ENCODE measurements around the gene IL36B. TPM values are rescaled to one million over a fixed set of nuclear protein-coding genes. Genes with fewer than 3 reads are reported as not detected.
"Not testable (repeated sequence)": the region's sequence is repeated elsewhere in the genome, so short reads cannot be mapped to it uniquely, and the experiment has no call there.

Gene IL36B
- not detected for polyA plus RNA-seq (2013, experiment 1 of 4)
- polyA plus RNA-seq (2013, experiment 2 of 4) = not detected
- not detected for polyA plus RNA-seq (2013, experiment 3 of 4)
- not detected for polyA plus RNA-seq (2013, experiment 4 of 4)

DNA sequence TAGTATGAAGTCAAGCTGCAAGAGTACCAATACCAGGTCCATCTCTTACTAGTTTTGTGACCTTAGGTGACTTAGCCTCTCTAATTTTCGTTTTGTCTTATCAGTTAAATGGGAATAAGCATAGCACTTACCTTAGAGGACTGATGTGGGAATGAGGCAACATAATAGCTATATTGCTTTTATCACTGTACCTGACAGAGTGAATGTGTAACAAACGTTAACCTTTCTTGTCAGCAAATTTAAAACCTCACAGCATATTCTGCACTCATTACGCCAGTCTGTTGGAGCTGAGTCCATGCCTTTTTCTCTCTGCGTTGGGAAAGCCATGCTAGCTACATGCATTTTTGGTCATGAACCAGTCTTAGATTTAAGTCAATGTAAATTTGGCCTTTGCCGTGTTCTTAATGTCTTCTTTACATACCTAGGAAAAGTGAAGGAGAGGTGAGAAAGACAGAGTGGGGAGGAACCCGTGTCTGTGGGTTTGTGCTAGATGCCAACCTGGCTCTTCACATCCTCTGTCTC is at the start of gene IL36B:
Gene IL36B, minus strand, starts transcription at position 472 of the 522 bp plus-strand sequence.
- no peaks in the 10 kb centered on the region for H3K36me3 ChIP-seq (ENCODE audit: control insufficient read depth, insufficient read depth, low read length)
- no peaks in the 10 kb centered on the region for H3K4me1 ChIP-seq (ENCODE audit: control insufficient read depth, insufficient read depth, low read length)
- no peak within 1 kb of the TSS for H3K27ac ChIP-seq (ENCODE audit: insufficient read depth, low read depth, low read length, poor library complexity, severe bottlenecking)
- no peak within 1 kb of the TSS for H3K4me3 ChIP-seq (ENCODE audit: insufficient read depth, low read depth, low read length)
- H3K27me3 ChIP-seq (ENCODE audit: control insufficient read depth, insufficient read depth, low read length, poor library complexity, severe bottlenecking) = no peaks in the 10 kb centered on the region
- 77 to 88% methylated on average over 6 of the region's 6 CpGs for WGBS, 2 experiments
- H3K9me3 ChIP-seq (ENCODE audit: control insufficient read depth, low read length) = peaks cover 3% of the 10 kb centered on the region

DNA sequence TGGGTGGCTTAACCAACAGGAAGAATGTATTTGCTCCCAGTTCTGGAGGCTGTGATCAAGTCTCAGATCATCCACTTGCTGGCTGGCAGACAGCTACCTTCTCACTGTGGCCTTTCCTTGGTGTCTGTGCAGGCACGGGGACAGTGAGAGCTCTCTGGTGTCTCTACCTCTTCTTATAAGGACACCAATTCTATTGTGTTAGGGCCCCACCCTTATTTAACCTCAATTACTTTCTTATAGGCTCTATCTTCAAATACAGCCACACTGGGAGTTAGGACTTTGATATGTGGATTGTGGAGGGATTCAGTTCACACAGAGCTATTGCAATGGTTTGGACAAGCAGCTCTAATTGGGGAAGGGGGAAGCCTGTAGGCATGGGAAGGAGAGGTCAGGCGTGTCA is 49.5 kb upstream of the IL36B start:
- Histone ChIP-seq H3K27ac (ENCODE audit: insufficient read depth, low read depth, low read length, poor library complexity, severe bottlenecking) (no peak overlapping the region), H3K27me3 (ENCODE audit: control insufficient read depth, insufficient read depth, low read length, poor library complexity, severe bottlenecking) (no peaks in the 10 kb centered on the region), H3K4me1 (ENCODE audit: control insufficient read depth, insufficient read depth, low read length) (no peaks in the 10 kb centered on the region), H3K4me3 (ENCODE audit: insufficient read depth, low read depth, low read length) (no peak overlapping the region), H3K36me3 (ENCODE audit: control insufficient read depth, insufficient read depth, low read length) (no peaks in the 10 kb centered on the region), H3K9me3 (ENCODE audit: control insufficient read depth, low read length) (peaks cover 2% of the 10 kb centered on the region)
- 89 to 97% methylated on average over 2 of the region's 2 CpGs for WGBS, 2 experiments

DNA sequence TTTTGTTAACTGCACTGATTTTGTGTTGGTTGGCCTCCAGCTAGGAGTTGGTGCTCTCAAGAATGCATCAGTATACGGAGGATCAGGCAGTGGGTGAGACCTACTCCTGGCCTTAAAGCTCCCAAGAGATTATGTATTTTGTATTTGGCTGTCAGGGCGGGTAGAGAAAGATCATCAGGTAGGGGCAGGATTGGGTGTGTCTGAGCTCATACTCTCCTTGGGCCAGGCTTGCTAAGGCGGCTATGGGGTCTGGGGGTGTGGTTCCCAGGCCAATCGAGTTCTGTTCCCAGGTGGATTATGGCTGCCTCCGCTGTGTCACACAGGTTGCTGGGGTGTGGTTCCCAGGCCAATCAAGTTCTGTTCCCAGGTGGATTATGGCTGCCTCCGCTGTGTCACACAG is 45.9 kb upstream of the IL36B start:
- Histone ChIP-seq H3K36me3 (ENCODE audit: control insufficient read depth, insufficient read depth, low read length) (no peaks in the 10 kb centered on the region), H3K4me1 (ENCODE audit: control insufficient read depth, insufficient read depth, low read length) (no peaks in the 10 kb centered on the region), H3K9me3 (ENCODE audit: control insufficient read depth, low read length) (peaks cover 2% of the 10 kb centered on the region), H3K27ac (ENCODE audit: insufficient read depth, low read depth, low read length, poor library complexity, severe bottlenecking) (no peak overlapping the region), H3K27me3 (ENCODE audit: control insufficient read depth, insufficient read depth, low read length, poor library complexity, severe bottlenecking) (no peaks in the 10 kb centered on the region), H3K4me3 (ENCODE audit: insufficient read depth, low read depth, low read length) (no peak overlapping the region)
- WGBS, 2 experiments = 95 to 96% methylated on average over 6 of the region's 6 CpGs

DNA sequence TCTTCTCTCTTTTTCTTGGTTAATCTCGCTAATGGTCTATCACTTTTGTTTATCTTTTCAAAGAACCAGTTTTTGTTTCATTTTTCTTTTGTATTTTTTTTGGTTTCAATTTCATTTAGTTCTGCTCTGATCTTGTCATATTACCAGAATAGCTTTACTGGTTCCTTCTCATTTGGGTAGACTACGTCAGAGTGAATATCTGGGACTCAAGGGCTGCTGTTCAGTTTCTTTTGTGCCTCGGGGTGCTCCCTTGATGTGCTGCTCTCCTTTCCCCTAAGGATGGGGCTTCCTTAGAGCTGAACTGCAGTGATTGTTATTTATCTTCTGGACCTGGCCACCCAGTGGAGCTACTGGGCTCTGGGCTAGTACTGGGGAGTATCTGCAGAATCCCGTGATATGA is 45.4 kb upstream of the IL36B start:
- 94 to 96% methylated on average over 3 to 4 of the region's 4 CpGs for WGBS, 2 experiments

DNA sequence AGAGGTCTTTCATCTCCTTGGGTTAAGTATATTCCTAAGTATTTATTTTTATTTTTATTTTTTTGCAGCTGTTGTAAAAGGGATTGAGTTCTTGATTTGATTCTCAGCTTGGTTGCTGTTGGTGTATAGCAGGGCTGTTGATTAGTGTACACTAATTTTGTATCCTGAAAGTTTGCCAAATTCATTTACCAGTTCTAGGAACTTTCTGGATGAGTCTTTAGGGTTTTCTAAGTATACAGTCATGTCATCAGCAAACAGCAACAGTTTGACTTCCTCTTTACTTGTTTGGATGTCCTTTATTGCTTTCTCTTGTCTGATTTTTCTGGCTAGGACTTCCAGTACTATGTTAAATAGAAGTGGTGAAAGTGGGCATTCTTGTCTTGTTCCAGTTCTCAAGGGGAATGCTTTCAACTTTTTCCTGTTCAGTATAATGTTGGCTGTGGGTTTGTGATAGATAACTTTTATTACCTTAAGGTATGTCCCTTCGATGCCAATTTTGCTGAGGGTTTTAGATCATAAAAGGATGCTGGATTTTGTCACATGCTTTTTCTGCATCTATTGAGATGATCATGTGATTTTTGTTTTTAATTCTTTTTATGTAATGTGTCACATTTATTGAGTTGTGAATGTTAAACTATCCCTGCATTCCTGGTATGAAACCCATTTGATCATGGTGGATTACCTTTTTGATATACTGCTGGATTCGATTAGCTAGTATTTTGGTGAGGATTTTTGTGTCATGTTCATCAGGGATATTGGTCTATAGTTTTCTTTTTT is 44.4 kb upstream of the IL36B start:
- not testable (repeated sequence) for H3K4me3 ChIP-seq (ENCODE audit: insufficient read depth, low read depth, low read length); H3K36me3 ChIP-seq (ENCODE audit: control insufficient read depth, insufficient read depth, low read length); H3K27me3 ChIP-seq (ENCODE audit: control insufficient read depth, insufficient read depth, low read length, poor library complexity, severe bottlenecking); H3K27ac ChIP-seq (ENCODE audit: insufficient read depth, low read depth, low read length, poor library complexity, severe bottlenecking); H3K4me1 ChIP-seq (ENCODE audit: control insufficient read depth, insufficient read depth, low read length); H3K9me3 ChIP-seq (ENCODE audit: control insufficient read depth, low read length)
- 86 to 87% methylated on average over 2 of the region's 2 CpGs for WGBS, 2 experiments

More for the DNA sequence above, 45.4 kb upstream of the IL36B start:
- H3K36me3 ChIP-seq (ENCODE audit: control insufficient read depth, insufficient read depth, low read length) = no peaks in the 10 kb centered on the region
- H3K27ac ChIP-seq (ENCODE audit: insufficient read depth, low read depth, low read length, poor library complexity, severe bottlenecking) = no peak overlapping the region
- no peaks in the 10 kb centered on the region for H3K27me3 ChIP-seq (ENCODE audit: control insufficient read depth, insufficient read depth, low read length, poor library complexity, severe bottlenecking)
- H3K4me1 ChIP-seq (ENCODE audit: control insufficient read depth, insufficient read depth, low read length) = no peaks in the 10 kb centered on the region
- peaks cover 2% of the 10 kb centered on the region for H3K9me3 ChIP-seq (ENCODE audit: control insufficient read depth, low read length)
- H3K4me3 ChIP-seq (ENCODE audit: insufficient read depth, low read depth, low read length) = no peak overlapping the region

DNA sequence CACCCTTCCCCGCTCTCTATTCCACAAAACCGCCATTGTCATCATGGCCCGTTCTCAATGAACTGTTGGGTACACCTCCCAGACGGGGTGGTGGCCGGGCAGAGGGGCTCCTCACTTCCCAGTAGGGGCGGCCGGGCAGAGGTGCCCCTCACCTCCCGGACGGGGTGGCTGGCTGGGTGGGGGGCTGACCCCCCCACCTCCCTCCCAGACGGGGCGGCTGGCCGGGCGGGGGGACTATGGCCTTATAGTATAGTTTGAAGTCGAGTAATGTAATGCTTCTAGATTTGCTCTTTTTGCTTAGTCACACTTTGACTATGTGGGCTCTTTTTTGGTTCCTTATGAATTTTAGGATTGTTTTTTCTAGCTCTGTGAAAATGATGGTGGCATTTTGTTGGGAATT is 43.6 kb upstream of the IL36B start:
- 95 to 97% methylated on average over 6 to 9 of the region's 14 CpGs for WGBS, 2 experiments
- H3K27me3 ChIP-seq (ENCODE audit: control insufficient read depth, insufficient read depth, low read length, poor library complexity, severe bottlenecking); H3K4me3 ChIP-seq (ENCODE audit: insufficient read depth, low read depth, low read length); H3K9me3 ChIP-seq (ENCODE audit: control insufficient read depth, low read length); H3K27ac ChIP-seq (ENCODE audit: insufficient read depth, low read depth, low read length, poor library complexity, severe bottlenecking); H3K4me1 ChIP-seq (ENCODE audit: control insufficient read depth, insufficient read depth, low read length); H3K36me3 ChIP-seq (ENCODE audit: control insufficient read depth, insufficient read depth, low read length): not testable (repeated sequence)

DNA sequence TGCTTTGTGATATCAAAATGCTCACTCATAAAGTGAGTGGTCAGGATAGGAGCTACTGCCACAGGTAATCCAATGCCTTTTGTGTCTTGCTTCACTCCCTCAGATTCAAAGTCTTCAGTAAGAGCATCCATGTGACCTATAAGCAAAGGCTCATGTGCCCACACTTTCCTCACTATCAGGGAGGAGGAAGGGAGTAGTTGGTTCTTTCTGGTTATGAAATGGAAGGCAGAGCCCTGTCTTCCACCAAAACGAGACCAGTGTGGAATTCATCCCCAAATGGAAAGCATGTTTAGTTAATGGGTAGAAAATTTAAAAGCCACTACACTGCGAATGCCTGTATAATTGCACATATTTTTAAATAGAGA is 40.9 kb upstream of the IL36B start:
- H3K27me3 ChIP-seq (ENCODE audit: control insufficient read depth, insufficient read depth, low read length, poor library complexity, severe bottlenecking) = peaks cover 3% of the 10 kb centered on the region
- no peak overlapping the region for H3K27ac ChIP-seq (ENCODE audit: insufficient read depth, low read depth, low read length, poor library complexity, severe bottlenecking)
- no peaks in the 10 kb centered on the region for H3K4me1 ChIP-seq (ENCODE audit: control insufficient read depth, insufficient read depth, low read length)
- no peak overlapping the region for H3K4me3 ChIP-seq (ENCODE audit: insufficient read depth, low read depth, low read length)
- H3K9me3 ChIP-seq (ENCODE audit: control insufficient read depth, low read length) = peaks cover 2% of the 10 kb centered on the region
- whole genome bisulfite sequencing, 2 experiments = 89 to 91% methylated on average over 2 of the region's 2 CpGs
- H3K36me3 ChIP-seq (ENCODE audit: control insufficient read depth, insufficient read depth, low read length) = no peaks in the 10 kb centered on the region

DNA sequence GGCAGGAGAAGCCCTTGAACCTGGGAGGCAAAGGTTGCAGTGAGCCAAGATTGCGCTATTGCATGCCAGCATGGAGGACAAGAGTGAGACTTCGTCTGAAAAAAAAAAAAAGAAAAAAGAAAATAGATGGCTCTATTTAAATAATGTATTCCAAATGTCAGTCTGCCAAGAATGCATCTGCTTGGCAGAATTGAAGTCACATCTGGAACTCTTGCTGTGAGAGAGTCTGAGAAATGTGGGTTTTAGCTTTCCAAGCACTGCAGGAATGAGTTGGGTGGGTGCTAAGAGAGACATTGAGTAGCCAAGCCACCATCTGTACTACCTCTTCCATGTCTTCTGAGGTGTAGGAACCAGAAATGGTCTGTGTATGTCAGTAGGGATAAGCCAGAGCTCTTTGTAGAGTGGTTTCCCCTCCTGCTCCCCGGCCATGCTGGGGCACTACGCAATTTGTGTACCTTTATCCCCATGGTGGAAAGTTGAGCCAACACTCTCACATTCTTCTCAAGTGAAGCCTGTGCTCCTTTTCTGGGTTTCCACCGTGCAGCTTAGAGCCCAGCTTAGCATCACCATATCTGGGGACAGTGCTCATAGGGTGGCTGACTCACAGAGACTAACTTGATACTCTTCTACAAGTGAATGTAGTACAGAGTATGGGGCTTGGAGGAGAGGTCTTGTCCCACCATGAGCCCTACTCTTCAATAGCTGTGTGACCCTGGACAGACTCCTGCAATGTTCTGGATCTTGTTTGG is 40.4 kb upstream of the IL36B start:
- WGBS, 2 experiments = 88% methylated on average over 5 of the region's 5 CpGs
- Histone ChIP-seq H3K9me3 (ENCODE audit: control insufficient read depth, low read length) (peaks cover 2% of the 10 kb centered on the region), H3K27me3 (ENCODE audit: control insufficient read depth, insufficient read depth, low read length, poor library complexity, severe bottlenecking) (peaks cover 3% of the 10 kb centered on the region), H3K4me1 (ENCODE audit: control insufficient read depth, insufficient read depth, low read length) (no peaks in the 10 kb centered on the region), H3K4me3 (ENCODE audit: insufficient read depth, low read depth, low read length) (no peak overlapping the region), H3K36me3 (ENCODE audit: control insufficient read depth, insufficient read depth, low read length) (no peaks in the 10 kb centered on the region), H3K27ac (ENCODE audit: insufficient read depth, low read depth, low read length, poor library complexity, severe bottlenecking) (no peak overlapping the region)

DNA sequence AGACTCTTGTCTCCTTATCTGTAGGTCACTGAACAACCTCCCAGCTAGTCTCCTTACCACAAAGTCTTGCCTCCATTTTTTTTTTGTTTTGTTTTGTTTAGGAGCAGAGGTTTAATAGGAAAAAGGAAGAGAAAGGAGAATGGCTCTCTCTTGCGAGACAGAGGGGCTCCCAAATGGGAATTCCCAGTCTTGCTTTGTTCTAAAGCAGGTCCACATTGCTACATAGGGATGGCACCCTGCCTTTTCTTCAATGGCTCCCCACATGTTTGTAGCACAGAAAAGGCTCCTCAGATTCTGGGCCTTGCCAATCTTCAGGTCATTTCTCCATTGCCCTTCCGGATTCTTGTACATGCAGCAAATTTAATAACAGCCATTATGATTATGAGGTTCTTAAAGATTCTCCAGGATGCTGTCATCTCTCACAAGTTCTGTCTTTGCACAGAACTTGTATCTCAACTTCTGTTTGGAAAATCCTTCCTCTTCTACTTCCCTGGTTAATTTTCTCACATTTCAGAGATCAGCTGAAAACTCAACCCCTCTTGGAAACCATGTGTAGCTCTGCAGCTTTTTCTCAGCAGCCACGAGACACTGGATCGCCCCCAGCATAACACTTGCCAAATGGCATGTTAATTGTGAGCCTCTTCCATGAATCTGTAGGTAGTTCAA is 38.7 kb upstream of the IL36B start:
- 91 to 92% methylated on average over 4 of the region's 4 CpGs for WGBS, 2 experiments

DNA sequence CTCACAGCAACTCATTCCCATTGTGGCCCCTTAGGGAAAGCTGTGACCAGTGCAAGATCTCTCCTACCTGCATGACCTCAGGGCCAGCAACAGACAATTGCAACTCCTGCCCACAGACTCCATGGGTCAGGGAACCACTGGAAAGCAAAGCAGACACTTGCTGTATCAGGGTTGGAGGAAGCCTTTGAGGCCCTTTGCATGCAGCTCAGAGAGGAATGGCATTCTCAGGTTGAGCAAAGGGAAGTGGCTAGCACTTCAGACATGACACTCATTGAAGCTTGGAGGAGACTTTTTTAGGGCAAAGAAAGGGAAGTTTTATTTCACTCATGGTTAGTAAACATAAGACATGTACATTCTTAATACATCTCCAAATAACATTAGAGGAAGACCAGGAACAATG is 37.2 kb upstream of the IL36B start:
- peaks cover 3% of the 10 kb centered on the region for H3K27me3 ChIP-seq (ENCODE audit: control insufficient read depth, insufficient read depth, low read length, poor library complexity, severe bottlenecking)
- H3K4me1 ChIP-seq (ENCODE audit: control insufficient read depth, insufficient read depth, low read length) = no peaks in the 10 kb centered on the region
- H3K27ac ChIP-seq (ENCODE audit: insufficient read depth, low read depth, low read length, poor library complexity, severe bottlenecking) = no peak overlapping the region
- no peak overlapping the region for H3K4me3 ChIP-seq (ENCODE audit: insufficient read depth, low read depth, low read length)
- H3K9me3 ChIP-seq (ENCODE audit: control insufficient read depth, low read length) = no peaks in the 10 kb centered on the region
- no peaks in the 10 kb centered on the region for H3K36me3 ChIP-seq (ENCODE audit: control insufficient read depth, insufficient read depth, low read length)

More for the DNA sequence above, 38.7 kb upstream of the IL36B start:
- no peak overlapping the region for H3K4me3 ChIP-seq (ENCODE audit: insufficient read depth, low read depth, low read length)
- no peaks in the 10 kb centered on the region for H3K36me3 ChIP-seq (ENCODE audit: control insufficient read depth, insufficient read depth, low read length)
- H3K27me3 ChIP-seq (ENCODE audit: control insufficient read depth, insufficient read depth, low read length, poor library complexity, severe bottlenecking) = peaks cover 3% of the 10 kb centered on the region
- H3K4me1 ChIP-seq (ENCODE audit: control insufficient read depth, insufficient read depth, low read length) = no peaks in the 10 kb centered on the region
- no peak overlapping the region for H3K27ac ChIP-seq (ENCODE audit: insufficient read depth, low read depth, low read length, poor library complexity, severe bottlenecking)
- H3K9me3 ChIP-seq (ENCODE audit: control insufficient read depth, low read length) = no peaks in the 10 kb centered on the region
